ENCODE data around the gene RGS1.

RGS1 gene

DNA sequence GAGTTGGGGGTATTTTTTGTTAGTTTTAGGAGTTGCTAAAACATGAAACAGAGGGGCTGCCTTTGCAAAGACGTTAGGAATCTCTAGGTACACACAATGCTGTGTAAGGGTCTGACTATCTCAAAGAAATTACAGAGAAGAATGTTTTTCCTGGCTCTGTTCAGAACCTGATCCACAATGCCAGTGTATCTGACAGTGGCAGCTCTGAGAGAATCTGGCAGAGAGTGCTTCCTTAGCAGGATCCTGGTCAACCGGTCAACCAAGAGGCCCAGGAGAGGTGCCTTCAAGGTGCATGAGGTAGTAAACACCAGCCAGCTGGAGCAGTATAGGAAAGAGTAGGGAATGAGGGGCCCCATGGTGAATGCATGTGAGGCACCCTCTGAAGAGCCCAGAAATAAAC lies 40.9 kb upstream of the RGS1 start:
- TF ChIP-seq, protein P1, sequence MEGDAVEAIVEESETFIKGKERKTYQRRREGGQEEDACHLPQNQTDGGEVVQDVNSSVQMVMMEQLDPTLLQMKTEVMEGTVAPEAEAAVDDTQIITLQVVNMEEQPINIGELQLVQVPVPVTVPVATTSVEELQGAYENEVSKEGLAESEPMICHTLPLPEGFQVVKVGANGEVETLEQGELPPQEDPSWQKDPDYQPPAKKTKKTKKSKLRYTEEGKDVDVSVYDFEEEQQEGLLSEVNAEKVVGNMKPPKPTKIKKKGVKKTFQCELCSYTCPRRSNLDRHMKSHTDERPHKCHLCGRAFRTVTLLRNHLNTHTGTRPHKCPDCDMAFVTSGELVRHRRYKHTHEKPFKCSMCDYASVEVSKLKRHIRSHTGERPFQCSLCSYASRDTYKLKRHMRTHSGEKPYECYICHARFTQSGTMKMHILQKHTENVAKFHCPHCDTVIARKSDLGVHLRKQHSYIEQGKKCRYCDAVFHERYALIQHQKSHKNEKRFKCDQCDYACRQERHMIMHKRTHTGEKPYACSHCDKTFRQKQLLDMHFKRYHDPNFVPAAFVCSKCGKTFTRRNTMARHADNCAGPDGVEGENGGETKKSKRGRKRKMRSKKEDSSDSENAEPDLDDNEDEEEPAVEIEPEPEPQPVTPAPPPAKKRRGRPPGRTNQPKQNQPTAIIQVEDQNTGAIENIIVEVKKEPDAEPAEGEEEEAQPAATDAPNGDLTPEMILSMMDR (IDR thresholded peaks at IDR 0.05; ENCODE audit: extremely low read depth, missing control alignments), result no peak
- DNase-seq (ENCODE audit: low spot score), result no peak

DNA sequence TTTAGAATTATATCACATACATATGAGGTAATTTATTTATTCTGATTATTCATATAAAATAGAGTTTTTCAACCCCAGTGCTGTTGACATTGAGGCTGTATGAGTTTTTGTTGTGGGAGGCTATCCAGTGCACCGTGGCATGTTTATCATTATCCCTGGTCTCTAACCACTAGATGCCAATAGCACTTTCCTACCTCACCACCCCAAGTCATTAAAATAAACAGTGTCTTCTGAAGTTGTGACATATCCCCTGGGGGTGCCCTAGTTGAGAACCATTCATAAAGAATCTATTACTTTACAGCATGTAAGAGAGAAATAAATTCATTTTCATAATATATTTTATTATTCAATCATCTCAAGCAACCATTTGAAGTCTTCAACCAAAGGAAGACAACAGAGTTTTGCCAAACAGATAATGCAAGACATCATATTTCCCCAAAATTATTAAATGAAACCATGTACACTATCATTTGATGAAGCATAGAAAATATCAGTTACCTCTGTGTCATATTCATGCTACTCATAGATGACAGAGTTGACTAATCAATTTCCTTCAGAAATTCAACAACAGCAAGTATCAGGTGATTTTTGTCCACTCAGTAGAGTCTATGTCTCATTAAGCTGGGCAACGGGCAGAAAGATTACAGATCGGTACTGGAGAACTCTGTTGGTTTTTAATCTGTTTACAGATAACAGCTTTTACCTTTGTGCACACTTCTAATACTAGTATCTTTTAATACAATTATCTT lies 39.5 kb upstream of the RGS1 start:
- TF ChIP-seq, protein P1 (IDR thresholded peaks at IDR 0.05; ENCODE audit: extremely low read depth, missing control alignments), result no peak
- DNase-seq (ENCODE audit: low spot score), result no peak

DNA sequence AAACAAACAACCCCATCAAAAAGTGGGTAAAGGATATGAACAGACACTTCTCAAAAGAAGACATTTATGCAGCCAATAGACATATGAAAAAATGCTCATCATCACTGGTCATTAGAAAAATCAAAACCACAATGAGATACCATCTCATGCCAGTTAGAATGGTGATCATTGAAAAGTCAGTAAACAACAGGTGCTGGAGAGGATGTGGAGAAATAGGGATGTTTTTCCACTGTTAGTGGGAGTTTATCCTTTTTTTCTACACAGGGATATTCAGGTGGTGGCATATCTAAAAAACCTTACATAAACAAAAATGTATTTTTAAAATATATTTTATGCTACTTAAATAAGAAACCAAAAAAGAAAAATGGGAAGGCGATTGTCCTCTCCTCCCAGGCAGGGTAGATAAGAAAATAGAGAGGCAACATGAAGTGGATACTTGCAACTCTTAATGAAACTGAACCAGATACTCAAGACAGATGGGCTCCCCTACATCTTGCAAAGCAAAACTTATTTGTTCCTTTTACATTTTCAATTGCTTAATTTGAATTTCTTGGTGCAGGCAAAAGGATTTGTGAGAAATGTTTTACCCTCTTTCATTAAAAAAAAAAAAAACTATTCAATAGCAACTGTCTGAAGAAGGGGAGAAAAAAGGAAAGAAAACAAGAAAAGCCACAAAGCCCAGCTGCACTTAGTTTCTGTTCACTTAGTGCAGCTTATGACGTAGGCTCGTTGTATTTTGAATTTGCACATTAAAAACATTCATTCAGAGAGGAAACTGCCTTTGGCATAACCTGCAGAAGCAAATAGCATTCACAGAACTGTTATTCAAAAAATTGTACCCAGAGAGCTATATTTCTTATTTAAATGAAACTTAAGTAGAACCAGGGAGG lies 36.9 kb upstream of the RGS1 start:
- peak; percentile 41 for DNase-seq (ENCODE audit: low spot score)
- TF ChIP-seq, protein P1 (IDR thresholded peaks at IDR 0.05; ENCODE audit: extremely low read depth, missing control alignments), result no peak

DNA sequence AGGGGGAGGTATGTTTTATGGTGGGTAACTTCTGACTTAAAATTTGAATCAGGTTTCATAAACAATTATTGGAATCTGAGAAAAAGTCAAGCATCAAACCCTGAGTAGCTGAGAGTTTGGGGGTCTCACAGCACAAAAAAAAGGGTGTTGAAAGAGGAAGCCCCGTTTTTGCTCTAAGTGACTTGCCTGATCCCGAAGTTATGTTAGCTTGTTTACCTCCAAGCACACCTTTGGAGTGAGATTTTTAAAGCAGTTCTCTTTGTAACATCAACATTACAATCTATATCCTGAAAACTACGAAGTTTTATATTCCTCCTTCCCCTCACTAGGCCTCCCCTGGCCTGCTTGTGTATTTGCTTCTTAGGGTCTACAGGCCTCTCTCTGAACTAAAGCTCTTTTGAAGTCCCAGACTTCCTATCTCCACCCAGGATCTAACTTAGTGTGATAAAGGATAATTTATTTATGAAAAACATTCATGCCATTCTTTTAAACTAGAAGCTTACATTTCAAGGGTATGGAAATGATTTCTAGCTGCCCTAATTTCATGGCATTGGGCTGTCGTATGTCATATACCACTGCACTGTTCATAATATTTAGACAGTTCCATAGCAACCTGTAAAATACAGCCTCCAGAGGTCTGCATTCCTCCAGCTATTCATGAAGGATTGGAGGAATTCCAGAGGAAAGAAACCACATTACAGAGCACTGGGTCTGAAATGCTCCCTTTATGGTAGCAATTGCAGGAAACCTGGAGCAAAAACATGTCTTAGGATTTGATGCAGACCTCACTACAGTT lies 36.1 kb upstream of the RGS1 start:
- TF ChIP-seq, protein P1 (IDR thresholded peaks at IDR 0.05; ENCODE audit: extremely low read depth, missing control alignments), result no peak
- no peak for DNase-seq (ENCODE audit: low spot score)

DNA sequence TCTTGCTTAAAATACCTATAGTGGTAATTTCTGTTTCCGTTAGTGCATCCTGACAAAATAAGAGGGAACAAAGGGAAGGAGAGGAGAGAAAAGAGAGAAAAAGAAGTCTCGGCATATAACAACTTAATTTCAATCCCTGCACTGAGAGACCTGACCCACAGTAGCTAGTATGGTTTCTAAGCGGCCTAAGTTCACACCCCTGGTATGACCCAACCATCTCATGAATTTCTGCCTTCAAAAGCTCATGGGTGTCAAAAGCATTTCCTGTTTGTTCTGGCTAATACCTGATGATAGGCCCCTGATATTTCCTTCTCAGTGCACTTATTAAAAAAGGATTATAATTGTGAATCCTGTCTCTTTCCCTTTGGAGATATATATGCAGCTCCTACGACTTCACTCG lies 32.1 kb upstream of the RGS1 start:
- TF ChIP-seq, protein P1 (IDR thresholded peaks at IDR 0.05; ENCODE audit: extremely low read depth, missing control alignments), result no peak
- DNase-seq (ENCODE audit: low spot score), result no peak

DNA sequence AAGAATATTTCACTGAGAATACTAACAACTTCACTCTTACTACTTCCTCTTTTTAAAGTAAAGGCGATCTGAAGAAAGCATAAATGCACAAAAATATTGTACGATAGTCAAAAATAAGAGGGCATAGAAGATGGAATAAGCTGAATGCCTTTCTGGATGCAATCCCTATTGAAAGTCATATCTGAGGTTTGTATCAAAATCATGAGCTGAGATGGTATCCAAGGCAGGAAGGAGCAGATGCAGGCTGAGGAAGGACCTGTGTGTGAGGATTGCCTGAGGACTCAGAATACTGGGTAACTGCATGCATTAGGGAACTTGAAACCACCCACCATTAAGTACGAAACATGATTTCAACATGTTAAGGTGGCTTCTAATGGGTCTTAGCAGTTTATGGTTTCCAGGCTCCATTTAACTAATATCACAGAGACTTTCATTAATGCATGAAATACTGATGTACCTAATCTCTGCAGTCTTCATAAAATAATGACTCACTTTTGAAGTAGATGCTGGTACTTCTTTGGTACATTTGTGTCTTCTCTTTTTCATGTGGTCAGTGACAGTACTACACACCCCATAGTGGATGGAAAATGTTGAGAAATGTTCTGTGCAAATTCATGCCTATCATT lies 29.6 kb upstream of the RGS1 start:
- TF ChIP-seq, protein P1 (IDR thresholded peaks at IDR 0.05; ENCODE audit: extremely low read depth, missing control alignments), result no peak

More for the DNA sequence above, 29.6 kb upstream of the RGS1 start:
- DNase-seq (ENCODE audit: low spot score), result peak; percentile 21

Measured in GM20000 (cell line).